ACC112 (cell line): ENCODE measurements around the gene HDHD3.

Experiments
- H2AFZ ChIP-seq: fragments of 200-600 bp; sonication (generic); one replicate; pipeline ENCODE4 v1.6.0; 2017; ENCODE audit warnings: antibody characterized with exemption, low read length; ENCODE audit not compliant: unreplicated experiment
- H3K27ac ChIP-seq: fragments of 200-600 bp; sonication (generic); 2 replicates; pipeline ENCODE4 v1.5.1; 2014; ENCODE audit warnings: low read depth, mild to moderate bottlenecking, antibody characterized with exemption, low read length, moderate library complexity
- H3K27me3 ChIP-seq: fragments of 200-600 bp; sonication (generic); 2 replicates; pipeline ENCODE4 v1.6.1; 2014; ENCODE audit warnings: mild to moderate bottlenecking, antibody characterized with exemption, low read length, moderate library complexity, mixed read lengths; ENCODE audit not compliant: insufficient read depth
- H3K36me3 ChIP-seq: fragments of 200-600 bp; sonication (generic); 2 replicates; pipeline ENCODE4 v1.6.1; 2016; ENCODE audit warnings: mild to moderate bottlenecking, antibody characterized with exemption, low read length, moderate library complexity, mixed read lengths; ENCODE audit not compliant: insufficient read depth
- H3K4me1 ChIP-seq: fragments of 200-600 bp; sonication (generic); one replicate; pipeline ENCODE4 v1.6.1; 2016; ENCODE audit warnings: low read length, mixed read lengths; ENCODE audit not compliant: insufficient read depth, unreplicated experiment, control insufficient read depth
- H3K4me3 ChIP-seq: fragments of 200-600 bp; sonication (generic); 2 replicates; pipeline ENCODE4 v1.5.1; 2014; ENCODE audit warnings: mild to moderate bottlenecking, low read depth, low read length
- H3K79me2 ChIP-seq: fragments of 200-600 bp; sonication (generic); one replicate; pipeline ENCODE4 v1.6.0; 2016; ENCODE audit warnings: low read length; ENCODE audit not compliant: control insufficient read depth, unreplicated experiment, insufficient read depth

The HDHD3 gene

DNA sequence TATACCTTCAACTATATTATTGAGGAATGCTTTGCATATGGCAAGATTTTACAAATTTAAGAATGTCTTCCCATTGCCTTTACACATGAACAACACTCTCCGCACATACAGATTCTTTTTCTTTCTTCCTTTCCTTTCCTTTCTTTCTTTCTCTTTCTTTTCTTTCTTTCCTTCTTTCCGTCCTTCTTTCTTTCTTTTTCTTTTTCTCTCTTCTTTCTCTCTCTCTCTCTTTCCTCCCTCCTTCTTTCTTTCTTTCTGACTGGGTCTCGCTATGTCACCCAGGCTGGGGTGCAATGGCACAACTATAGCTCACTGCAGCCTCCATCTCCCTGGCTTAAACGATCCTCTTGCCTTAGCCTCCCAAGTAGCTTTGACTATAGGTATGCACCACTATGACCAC is 50.6 kb downstream of the HDHD3 start:
- Histone ChIP-seq H3K27ac (no peak overlapping the region), H3K4me3 (no peak overlapping the region), H3K27me3 (no peaks in the 10 kb centered on the region), H2AFZ (no peak overlapping the region), H3K36me3 (no peaks in the 10 kb centered on the region), H3K79me2 (no peaks in the 10 kb centered on the region), H3K4me1 (no peaks in the 10 kb centered on the region)
